ENCODE results near the gene KLK8. TPM values are rescaled to one million over a fixed set of nuclear protein-coding genes. Genes with fewer than 3 reads are reported as not detected.

The KLK8 gene
- polyA plus RNA-seq, 3 donors: not detected

DNA sequence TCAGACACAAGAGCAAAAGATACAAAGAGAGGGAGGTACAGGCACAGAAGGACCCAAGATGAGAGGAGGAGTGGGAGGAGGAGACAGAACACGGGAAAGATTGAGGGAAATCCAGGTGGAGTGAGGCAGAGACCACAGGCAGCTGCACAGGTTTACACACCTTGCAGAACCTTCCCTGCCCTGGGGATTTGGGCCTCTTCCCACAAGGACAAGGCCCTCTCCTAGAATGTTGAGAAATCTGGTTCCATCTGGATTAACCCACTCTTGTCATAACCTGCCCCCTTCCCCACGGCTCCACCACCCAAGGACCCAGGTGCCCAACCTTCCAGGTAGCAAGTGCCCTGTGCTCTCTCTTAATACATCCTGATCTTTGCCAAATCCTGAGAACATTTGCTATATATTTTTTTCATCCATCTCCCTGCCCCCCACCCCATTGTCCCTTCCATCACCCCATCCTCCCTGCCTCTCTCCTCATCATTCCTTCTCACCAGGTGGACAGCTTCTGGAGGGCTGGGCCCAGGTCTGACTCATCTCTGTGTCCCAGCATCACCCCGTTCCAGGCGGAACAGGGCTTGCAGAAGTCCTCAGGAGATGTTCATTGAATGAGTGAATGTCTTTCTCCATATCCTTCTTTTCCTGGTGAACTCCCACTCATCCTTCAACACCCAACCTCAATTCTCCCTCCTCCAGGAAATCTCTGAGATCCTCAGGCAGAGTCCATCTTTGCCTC, 8.8 kb upstream of the KLK8 start:
- H2AFZ ChIP-seq (ENCODE audit: insufficient read depth, low read depth, low read length, poor library complexity, severe bottlenecking): no peak overlapping the region
- no peaks in the 10 kb centered on the region for H3K4me1 ChIP-seq (ENCODE audit: control insufficient read depth in 1 of 2, insufficient read depth in 2 of 2, low read length in 2 of 2)
- H3K27ac ChIP-seq (ENCODE audit: low read depth in 1 of 2, low read length in 2 of 2): no peak overlapping the region
- H3K4me3 ChIP-seq (replicated peaks in 1 of 3; ENCODE audit: low read depth in 2 of 3, low read length in 3 of 3): no peak overlapping the region
- no peaks in the 10 kb centered on the region for H3K79me2 ChIP-seq (ENCODE audit: insufficient read depth, low read length)
- no peak overlapping the region for H3K9ac ChIP-seq (ENCODE audit: insufficient read depth, low read length, poor library complexity, severe bottlenecking)
- DNase-seq: no peak
- intact Hi-C loops (cut with micrococcal nuclease): no loop called here
- no peaks in the 10 kb centered on the region for H3K36me3 ChIP-seq (replicated peaks in 1 of 2; ENCODE audit: control insufficient read depth in 1 of 2, insufficient read depth in 2 of 2, low read length in 2 of 2)
- Mint-ChIP-seq H3K36me3 (no peaks in the 10 kb centered on the region), H3K4me3 (no peak overlapping the region), H3K27ac (no peak overlapping the region), H3K9me3 (peaks cover 0 to 1% (median 0%) of the 10 kb centered on the region in 7 donors), H3K27me3 (ENCODE audit: low read depth in 3 of 3) (peaks cover 21 to 39% (median 29%) of the 10 kb centered on the region in 3 donors), H3K4me1 (no peaks in the 10 kb centered on the region)
- 89% methylated on average over 1 of the region's 4 CpGs for WGBS (ENCODE audit: insufficient coverage)
- TF ChIP-seq CTCF (IDR thresholded peaks at IDR 0.05): no peak
- no peaks in the 10 kb centered on the region for H3K9me3 ChIP-seq (replicated peaks in 1 of 2; ENCODE audit: control insufficient read depth in 1 of 2, insufficient read depth in 1 of 2, low read length in 2 of 2)
- no peak overlapping the region for H3K4me2 ChIP-seq (replicated peaks; ENCODE audit: extremely low read depth, low read length, poor library complexity, severe bottlenecking)
- H3K27me3 ChIP-seq (ENCODE audit: control insufficient read depth in 2 of 2, insufficient read depth in 2 of 2, low read length in 2 of 2): peaks cover 0 to 2% of the 10 kb centered on the region in 2 donors
- no peaks in the 10 kb centered on the region for H4K20me1 ChIP-seq (ENCODE audit: insufficient read depth, low read length)

DNA sequence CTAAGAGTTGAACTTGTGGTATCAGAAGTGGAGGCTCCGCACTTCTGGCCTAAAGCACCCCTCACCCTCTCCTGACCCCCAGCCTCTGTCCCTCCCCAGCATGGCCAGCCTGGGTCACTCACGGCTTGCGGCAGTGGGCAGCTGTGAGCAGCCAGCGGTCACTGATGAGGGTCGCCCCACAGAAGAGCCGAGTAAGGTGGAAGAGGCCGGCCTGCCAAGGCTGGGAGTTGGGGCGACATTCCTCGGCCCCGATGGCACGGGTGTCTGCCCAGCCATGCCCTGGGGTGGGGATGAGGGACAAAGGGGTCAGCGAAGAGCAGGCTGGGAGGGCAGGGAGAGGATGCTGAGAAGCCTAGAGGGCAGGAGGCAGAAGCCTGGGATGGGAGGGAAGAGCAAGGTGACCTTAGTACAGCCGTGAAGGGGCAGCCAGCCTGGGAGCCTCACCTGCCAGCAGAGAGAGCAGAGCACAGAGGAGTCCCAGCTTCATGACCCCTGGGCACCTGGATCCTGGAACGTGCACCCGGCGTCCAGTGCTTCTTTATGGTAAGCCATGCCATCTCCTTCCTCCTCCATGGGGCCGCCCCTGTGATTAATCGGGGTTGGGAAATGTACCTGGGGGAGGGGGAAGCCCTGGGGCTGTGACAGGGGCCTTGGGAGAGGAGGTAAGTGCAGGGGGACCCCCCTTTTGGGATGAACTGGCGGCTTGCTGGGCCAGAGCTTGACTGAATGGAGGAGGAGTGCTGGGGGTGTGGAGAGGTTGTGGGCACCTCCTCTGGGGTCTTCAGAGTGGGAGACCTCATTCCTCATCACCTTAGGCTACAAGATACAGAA, 7.9 kb upstream of the KLK8 start:
- 78% methylated on average over 12 of the region's 19 CpGs for WGBS (ENCODE audit: insufficient coverage)
- Histone ChIP-seq H3K4me3 (replicated peaks in 1 of 3; ENCODE audit: low read depth in 2 of 3, low read length in 3 of 3) (no peak overlapping the region), H3K27ac (ENCODE audit: low read depth in 1 of 2, low read length in 2 of 2) (no peak overlapping the region), H3K9ac (ENCODE audit: insufficient read depth, low read length, poor library complexity, severe bottlenecking) (no peak overlapping the region), H4K20me1 (ENCODE audit: insufficient read depth, low read length) (no peaks in the 10 kb centered on the region), H3K79me2 (ENCODE audit: insufficient read depth, low read length) (no peaks in the 10 kb centered on the region), H3K4me2 (replicated peaks; ENCODE audit: extremely low read depth, low read length, poor library complexity, severe bottlenecking) (no peak overlapping the region), H3K27me3 (ENCODE audit: control insufficient read depth in 2 of 2, insufficient read depth in 2 of 2, low read length in 2 of 2) (no peaks in the 10 kb centered on the region), H3K36me3 (replicated peaks in 1 of 2; ENCODE audit: control insufficient read depth in 1 of 2, insufficient read depth in 2 of 2, low read length in 2 of 2) (no peaks in the 10 kb centered on the region), H3K9me3 (replicated peaks in 1 of 2; ENCODE audit: control insufficient read depth in 1 of 2, insufficient read depth in 1 of 2, low read length in 2 of 2) (no peaks in the 10 kb centered on the region), H3K4me1 (ENCODE audit: control insufficient read depth in 1 of 2, insufficient read depth in 2 of 2, low read length in 2 of 2) (no peaks in the 10 kb centered on the region), H2AFZ (ENCODE audit: insufficient read depth, low read depth, low read length, poor library complexity, severe bottlenecking) (no peak overlapping the region)
- intact Hi-C loops (cut with micrococcal nuclease): no loop called here
- no peaks in the 10 kb centered on the region for H3K4me1 Mint-ChIP-seq
- TF ChIP-seq CTCF (IDR thresholded peaks at IDR 0.05): no peak
- no peak overlapping the region for H3K4me3 Mint-ChIP-seq
- H3K36me3 Mint-ChIP-seq: no peaks in the 10 kb centered on the region
- no peak overlapping the region for H3K27ac Mint-ChIP-seq
- DNase-seq: no peak
- H3K27me3 Mint-ChIP-seq (ENCODE audit: low read depth in 3 of 3): peaks cover 14 to 36% (median 29%) of the 10 kb centered on the region in 3 donors
- H3K9me3 Mint-ChIP-seq: peaks cover 0 to 2% (median 0%) of the 10 kb centered on the region in 7 donors
